ENCODE data around the gene NELFCD.

DNA sequence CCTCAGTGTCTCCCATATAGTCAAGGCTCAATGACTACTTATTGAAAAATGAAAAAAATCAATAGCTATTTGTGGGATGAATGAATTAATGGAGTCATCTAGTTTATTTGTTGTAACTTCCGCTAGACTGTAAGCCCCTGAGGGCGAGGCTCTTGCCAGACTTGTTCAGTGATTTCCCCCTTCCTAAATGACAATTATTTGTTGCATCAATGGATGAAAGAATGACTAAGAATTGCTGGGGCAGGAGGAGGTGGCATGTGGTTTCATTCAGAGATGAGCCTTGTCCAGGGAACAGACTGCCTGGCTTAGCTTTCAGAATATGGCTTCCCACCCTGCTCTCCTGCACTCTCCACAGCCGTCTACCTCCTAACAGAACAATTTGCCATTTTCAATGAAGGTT, 62.6 kb downstream of the NELFCD start:
- TF ChIP-seq RCOR1 (IDR thresholded peaks at IDR 0.05; ENCODE audit: low read length), result no peak
- no peak for TF ChIP-seq GABPA (IDR thresholded peaks at IDR 0.05; ENCODE audit: low read depth)
- no peak for TF ChIP-seq TEAD4 (IDR thresholded peaks at IDR 0.05; ENCODE audit: borderline replicate concordance, insufficient read depth)
- TF ChIP-seq, protein P1, sequence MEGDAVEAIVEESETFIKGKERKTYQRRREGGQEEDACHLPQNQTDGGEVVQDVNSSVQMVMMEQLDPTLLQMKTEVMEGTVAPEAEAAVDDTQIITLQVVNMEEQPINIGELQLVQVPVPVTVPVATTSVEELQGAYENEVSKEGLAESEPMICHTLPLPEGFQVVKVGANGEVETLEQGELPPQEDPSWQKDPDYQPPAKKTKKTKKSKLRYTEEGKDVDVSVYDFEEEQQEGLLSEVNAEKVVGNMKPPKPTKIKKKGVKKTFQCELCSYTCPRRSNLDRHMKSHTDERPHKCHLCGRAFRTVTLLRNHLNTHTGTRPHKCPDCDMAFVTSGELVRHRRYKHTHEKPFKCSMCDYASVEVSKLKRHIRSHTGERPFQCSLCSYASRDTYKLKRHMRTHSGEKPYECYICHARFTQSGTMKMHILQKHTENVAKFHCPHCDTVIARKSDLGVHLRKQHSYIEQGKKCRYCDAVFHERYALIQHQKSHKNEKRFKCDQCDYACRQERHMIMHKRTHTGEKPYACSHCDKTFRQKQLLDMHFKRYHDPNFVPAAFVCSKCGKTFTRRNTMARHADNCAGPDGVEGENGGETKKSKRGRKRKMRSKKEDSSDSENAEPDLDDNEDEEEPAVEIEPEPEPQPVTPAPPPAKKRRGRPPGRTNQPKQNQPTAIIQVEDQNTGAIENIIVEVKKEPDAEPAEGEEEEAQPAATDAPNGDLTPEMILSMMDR (IDR thresholded peaks at IDR 0.05), result no peak
- TF ChIP-seq POLR2AphosphoS5 (IDR thresholded peaks at IDR 0.05; ENCODE audit: low read depth, low read length), result no peak

Measured in SK-N-SH (cell line).